Peyer's patch (tissue), 4 donors: ENCODE data around the gene CYP2U1.

ENCODE experiments used
- POLR2A ChIP-seq, 2 donors: fragments of 450-650 bp; IDR thresholded peaks; one replicate each; pipeline ENCODE4 v1.5.1; 2017; ENCODE audit warnings: antibody characterized with exemption in 2 of 2, mild to moderate bottlenecking in 2 of 2, moderate library complexity in 2 of 2
- TF ChIP-seq, protein P1 (sequence below), 6 experiments: fragments of 450-650 bp in 4 of 6; fragments of 200-600 bp in 2 of 6; sonication (generic) in 1 of 6; IDR thresholded peaks; one replicate each; pipeline ENCODE4 v1.5.1; 2017 to 2019; ENCODE audit warnings: antibody characterized with exemption in 6 of 6, mild to moderate bottlenecking in 3 of 6, moderate library complexity in 1 of 6

GRCh38 chr4:107902715-107903114, 28.6 kb upstream of the CYP2U1 start:
- TF ChIP-seq, protein P1, sequence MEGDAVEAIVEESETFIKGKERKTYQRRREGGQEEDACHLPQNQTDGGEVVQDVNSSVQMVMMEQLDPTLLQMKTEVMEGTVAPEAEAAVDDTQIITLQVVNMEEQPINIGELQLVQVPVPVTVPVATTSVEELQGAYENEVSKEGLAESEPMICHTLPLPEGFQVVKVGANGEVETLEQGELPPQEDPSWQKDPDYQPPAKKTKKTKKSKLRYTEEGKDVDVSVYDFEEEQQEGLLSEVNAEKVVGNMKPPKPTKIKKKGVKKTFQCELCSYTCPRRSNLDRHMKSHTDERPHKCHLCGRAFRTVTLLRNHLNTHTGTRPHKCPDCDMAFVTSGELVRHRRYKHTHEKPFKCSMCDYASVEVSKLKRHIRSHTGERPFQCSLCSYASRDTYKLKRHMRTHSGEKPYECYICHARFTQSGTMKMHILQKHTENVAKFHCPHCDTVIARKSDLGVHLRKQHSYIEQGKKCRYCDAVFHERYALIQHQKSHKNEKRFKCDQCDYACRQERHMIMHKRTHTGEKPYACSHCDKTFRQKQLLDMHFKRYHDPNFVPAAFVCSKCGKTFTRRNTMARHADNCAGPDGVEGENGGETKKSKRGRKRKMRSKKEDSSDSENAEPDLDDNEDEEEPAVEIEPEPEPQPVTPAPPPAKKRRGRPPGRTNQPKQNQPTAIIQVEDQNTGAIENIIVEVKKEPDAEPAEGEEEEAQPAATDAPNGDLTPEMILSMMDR (IDR thresholded peaks at IDR 0.05), result no peak
- no peak for TF ChIP-seq POLR2A (IDR thresholded peaks at IDR 0.05)
